Activated naive CD4-positive, alpha-beta T cell treated with anti-CD3 and anti-CD28 coated beads, Interleukin-2, amount 50 U/mL, for 16 hours (primary cell): ENCODE results near the gene OSGIN1.
A peak's percentile ranks its signal among the peaks of the same experiment; 100 is the strongest.
"Not testable (repeated sequence)": the region's sequence is repeated elsewhere in the genome, so short reads cannot be mapped to it uniquely, and the experiment has no call there.

Experiments
- DNase-seq: peaks from one replicate; pipeline ENCODE4 v3.0.0-alpha.2; 2020

Gene OSGIN1

DNA sequence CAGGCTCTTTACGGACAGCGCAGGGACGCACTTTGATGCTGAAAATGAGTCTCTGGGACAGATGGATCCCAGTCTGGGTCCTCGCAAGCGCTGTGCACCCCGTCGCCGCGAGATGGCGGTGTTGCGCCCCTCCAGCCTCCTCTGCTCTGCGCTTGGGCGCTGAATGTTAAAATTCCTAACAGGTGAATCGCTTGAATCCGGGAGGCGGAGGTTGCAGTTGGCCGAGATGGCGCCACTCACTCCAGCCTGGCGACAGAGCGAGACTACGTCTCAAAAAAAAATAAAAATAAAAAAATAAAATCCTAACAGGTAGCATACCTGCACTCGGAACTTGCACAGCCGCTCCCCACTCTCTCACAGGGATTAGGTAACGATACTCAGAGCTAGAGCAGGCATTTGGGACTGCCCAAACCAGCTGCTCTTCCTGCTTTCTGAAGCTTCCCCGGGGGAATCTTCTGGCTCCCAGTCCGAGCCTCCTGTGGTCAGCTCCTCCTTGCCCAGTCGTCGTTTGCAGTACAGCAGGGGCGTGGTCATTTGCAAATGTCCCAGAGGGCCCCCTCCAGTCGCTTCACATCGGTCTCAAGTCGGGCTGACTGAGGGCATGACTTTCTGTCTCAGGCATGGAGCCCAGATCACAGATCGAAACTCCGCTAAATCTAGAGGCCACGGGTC lies 26.2 kb upstream of the OSGIN1 start:
- peak; percentile 65 for DNase-seq

- DNase-seq: no peak
Observed at GRCh38 chr16:83928341-83929055, 24.5 kb upstream of the OSGIN1 start.

DNA sequence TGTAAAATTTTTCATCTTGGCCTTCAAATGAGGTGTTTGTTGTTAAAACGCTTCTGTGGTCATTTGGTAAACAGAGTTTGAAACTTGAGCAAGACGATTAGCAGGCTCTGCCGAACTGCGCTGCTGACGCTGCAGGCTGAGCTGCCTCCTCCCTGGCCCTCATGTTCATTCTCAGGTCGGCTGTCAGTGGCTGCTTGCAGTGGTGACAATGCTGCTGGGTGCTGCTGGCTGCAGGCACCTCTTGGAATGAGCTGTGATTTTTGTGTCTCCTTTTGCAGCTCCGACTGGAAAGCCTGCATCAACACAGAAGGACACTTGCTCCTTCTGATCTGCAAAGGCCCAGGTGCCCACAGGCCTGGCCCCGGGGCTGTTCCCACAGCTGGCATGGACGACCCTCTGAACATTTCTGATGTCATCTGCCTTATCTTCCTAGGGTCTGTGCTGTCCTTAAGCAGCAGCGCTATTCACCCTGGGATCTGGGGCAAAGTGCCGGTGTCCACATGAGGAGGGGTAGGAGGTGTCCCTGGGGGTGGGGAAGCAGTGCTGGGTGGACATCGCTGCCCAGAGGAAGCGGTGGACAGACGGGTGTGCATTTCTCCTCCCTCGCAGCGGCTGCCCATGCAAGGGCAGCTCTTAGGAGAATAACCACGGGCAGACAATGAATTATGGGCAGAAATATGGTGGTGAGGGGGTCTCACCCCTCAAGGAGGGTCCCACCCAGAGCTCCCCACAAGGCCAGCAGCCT lies 23.1 kb upstream of the OSGIN1 start:
- no peak for DNase-seq

DNA sequence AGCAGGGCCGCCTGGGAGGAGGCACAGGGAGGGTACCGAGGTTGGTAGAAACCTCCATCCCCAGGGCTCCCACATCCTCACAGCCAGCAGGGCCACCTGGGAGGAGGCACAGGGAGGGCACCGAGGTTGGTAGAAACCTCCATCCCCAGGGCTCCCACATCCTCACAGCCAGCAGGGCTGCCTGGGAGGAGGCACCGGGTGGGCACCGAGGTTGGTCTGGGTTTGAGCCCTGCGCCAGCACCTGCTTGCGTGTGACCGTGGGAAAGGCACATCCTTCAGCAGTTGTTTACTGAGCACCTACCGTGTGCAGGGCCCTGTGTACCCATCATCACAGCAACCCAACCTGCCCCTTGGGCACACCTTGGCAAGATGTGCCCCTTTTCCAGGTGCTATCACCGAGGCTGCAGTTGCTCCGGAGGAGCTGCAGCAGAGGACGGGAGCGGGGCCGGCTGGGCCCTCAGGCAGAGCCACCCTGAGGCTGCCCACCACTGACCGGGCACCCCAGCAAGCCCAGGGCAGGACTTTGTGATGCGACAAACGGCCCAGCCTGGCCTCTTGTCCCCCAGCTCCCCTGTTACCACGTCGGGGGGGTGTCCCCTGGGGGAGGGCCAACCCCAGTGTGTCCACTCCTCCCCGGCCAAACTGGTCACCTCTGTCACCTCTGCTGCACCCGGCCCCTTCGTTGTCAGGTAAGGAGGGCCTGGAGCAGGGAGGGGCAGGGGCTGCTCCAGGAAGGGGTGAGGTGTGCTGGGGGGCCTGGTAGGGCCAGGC lies 22.1 kb upstream of the OSGIN1 start:
- DNase-seq: no peak

- DNase-seq: no peak
Observed at GRCh38 chr16:83931556-83931955, 21.5 kb upstream of the OSGIN1 start.

DNA sequence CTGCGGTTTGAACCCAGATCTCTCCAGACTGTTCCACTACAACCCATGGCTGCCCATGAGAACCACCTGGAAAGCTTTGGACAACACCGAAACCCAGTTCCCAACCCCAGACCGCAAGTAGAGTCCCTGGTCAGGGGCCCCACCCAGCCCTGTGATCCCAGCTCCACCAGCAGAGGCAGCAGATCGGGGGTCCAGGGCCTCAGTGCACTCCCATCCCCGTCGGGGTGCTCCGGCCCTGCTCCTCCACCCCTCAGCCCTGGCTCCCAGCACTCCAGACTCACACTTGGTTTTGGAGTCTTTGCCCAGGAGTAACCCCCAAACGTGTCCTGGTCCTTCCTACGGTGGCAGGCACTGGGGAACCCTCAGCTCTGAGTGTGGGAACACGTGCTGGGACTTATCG lies 20.7 kb upstream of the OSGIN1 start:
- DNase-seq: no peak

- DNase-seq: no peak
Observed at GRCh38 chr16:83932955-83933673, 19.9 kb upstream of the OSGIN1 start.

GRCh38 chr16:83933885-83934683 lies 19.0 kb upstream of the OSGIN1 start:
- DNase-seq: no peak

GRCh38 chr16:83934684-83934977 lies 18.4 kb upstream of the OSGIN1 start:
- DNase-seq: no peak

- DNase-seq: no peak
Observed at GRCh38 chr16:83935005-83935857, 17.8 kb upstream of the OSGIN1 start.

DNA sequence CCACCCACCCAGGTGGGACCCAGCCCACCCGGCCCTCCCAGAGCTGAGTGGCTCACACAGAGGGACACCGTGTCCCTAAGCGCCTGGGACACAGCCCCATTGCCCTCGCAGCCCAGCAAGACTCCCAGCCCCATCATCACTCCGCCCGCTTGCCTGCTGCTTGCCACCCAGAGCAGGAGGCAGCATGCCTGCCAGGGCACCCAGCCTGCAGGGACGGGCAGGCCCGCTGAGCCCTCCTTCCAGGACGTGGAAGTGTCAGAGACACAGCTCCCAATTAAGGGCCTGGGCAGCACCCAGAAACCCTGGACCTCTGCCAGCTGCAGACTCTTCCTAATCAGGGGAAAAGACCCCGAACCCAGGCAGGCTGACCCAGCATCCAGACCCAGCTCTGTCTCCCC lies 17.2 kb upstream of the OSGIN1 start:
- no peak for DNase-seq

- no peak for DNase-seq
Observed at GRCh38 chr16:83936581-83937165, 16.4 kb upstream of the OSGIN1 start.

- DNase-seq: no peak
Observed at GRCh38 chr16:83937267-83937666, 15.8 kb upstream of the OSGIN1 start.

DNA sequence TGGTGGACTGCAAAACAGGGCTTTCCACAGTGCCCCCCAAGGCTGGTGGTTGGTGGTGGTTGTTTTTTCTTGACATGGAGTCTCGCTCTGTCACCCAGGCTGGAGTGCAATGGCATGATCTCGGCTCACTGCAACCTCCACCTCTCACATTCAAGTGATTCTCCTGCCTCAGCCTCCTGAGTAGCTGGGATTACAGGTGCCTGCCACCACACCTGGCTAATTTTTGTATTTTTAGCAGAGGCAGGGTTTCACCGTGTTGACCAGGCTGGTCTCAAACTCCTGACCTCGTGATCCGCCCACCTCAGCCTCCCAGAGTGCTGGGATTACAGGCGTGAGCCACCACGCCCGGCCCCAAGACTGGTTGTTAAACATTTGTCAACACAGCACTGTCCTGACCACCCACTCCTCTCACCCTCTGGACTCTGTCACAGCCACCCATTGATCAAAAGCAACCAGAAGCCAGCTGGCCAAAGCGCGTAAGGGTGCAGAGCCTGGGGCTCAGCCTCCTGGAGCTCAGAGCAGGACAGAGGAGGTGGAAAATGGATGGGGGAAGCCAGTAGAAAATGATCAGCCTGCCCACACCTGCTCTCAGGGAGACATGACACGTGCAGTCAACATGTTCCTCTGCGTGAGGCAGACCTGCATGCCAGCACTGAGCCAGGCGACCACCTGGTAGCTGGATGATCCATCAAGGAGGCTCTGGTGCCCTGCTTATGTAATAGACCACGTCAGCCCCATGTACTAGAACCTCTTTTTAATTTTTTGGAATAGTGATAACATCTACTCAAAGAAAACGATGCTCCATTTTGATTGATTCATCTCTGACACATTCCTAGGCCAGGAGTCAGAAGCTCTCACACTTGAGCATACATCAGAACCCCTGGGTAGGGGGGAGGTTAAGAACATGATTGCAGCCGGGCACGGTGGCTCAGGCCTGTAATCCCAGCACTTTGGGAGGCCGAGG lies 14.8 kb upstream of the OSGIN1 start:
- DNase-seq: no peak

DNA sequence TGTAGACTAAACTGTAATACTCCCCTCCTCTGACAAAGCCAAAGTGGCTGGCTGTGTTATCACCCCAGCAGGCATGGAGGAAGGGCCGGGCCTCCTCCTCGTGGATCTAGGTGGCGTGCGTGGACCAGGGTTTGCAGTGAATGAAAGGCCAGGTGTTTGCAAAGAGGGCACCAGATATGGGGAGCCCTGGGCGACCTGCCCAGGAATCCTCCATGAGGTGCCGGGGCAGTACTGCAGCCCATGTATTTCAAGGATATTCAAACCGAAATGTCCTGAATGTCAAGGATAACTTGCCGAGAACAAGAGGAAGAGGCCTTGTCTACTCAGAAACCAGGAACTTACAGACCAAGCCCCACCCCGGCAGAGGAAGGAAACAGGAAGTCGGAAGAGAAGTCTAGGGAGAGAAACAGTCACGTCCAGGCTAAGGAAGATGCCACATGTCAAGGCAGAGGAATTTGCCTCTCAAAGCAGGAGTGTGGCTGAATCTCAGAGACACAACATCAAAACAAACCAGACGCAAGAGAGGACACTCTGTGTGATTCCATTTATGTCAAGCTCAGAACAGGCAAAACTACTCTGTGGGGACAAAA lies 13.7 kb upstream of the OSGIN1 start:
- DNase-seq: no peak

DNA sequence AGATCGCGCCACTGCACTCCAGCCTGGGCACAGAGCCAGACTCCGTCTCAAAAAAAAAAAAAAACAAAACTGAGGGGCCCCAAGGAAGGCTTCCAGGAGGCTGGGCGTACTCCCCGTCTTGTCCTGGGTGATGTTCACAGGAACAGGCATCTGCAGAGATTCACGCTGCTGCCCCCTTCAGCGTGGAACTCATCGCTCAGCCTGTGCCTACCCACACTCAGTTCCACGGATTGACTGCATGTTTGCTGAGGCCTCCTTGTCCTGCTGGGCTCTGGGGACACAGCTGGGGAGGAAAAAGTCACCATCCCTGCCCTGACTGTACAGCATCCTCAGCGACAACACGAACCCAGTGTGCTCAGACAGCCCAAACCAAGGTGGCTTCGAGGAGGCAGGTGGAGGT lies 12.9 kb upstream of the OSGIN1 start:
- DNase-seq: no peak

- no peak for DNase-seq
Observed at GRCh38 chr16:83940630-83941378, 12.2 kb upstream of the OSGIN1 start.

DNA sequence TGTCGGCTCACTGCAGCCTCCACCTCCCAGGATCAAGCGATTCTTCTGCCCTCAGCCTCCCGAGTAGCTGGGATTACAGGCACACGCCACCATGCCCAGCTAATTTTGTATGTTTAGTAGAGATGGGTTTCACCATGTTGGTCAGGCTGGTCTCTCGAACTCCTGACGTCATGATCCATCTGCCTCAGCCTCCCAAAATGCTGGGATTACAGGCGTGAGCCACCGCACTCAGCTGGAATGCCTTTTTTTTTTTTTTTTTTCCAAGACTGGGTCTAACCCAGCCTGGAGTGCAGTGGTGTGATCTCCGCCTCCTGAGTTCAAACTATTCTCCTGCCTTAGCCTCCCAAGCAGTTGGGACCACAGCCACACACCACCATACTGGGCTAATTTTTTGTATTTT lies 11.5 kb upstream of the OSGIN1 start:
- not testable (repeated sequence) for DNase-seq
